GM18867 (cell line): ENCODE measurements around the gene CYP2A7.
"Not testable (repeated sequence)": the region's sequence is repeated elsewhere in the genome, so short reads cannot be mapped to it uniquely, and the experiment has no call there.

Experiments
- ATAC-seq: cut with Tn5 transposase; IDR thresholded peaks from one replicate; pipeline ENCODE4 v1.9.1; 2021; ENCODE audit warnings: mild to moderate bottlenecking, moderate library complexity; ENCODE audit not compliant: unreplicated experiment

The CYP2A7 gene

DNA sequence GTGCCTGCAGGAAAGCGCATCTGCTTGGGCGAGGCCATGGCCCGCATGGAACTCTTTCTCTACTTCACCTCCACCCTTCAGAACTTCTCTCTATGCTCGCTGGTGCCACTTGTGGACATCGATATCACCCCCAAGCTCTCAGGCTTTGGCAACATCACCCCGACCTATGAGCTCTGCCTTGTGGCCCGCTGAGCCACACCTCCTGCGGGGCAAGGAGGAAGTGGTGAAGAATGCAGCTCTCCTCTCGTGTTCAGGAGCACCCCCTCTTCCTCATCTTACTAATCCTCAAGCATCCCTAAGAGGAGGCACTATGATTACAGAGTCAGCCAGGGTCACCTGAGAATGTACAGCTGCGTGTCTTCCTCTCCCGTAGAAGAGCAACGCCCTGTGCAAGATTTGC is 17.9 kb upstream of the CYP2A7 start:
- ATAC-seq = not testable (repeated sequence)

DNA sequence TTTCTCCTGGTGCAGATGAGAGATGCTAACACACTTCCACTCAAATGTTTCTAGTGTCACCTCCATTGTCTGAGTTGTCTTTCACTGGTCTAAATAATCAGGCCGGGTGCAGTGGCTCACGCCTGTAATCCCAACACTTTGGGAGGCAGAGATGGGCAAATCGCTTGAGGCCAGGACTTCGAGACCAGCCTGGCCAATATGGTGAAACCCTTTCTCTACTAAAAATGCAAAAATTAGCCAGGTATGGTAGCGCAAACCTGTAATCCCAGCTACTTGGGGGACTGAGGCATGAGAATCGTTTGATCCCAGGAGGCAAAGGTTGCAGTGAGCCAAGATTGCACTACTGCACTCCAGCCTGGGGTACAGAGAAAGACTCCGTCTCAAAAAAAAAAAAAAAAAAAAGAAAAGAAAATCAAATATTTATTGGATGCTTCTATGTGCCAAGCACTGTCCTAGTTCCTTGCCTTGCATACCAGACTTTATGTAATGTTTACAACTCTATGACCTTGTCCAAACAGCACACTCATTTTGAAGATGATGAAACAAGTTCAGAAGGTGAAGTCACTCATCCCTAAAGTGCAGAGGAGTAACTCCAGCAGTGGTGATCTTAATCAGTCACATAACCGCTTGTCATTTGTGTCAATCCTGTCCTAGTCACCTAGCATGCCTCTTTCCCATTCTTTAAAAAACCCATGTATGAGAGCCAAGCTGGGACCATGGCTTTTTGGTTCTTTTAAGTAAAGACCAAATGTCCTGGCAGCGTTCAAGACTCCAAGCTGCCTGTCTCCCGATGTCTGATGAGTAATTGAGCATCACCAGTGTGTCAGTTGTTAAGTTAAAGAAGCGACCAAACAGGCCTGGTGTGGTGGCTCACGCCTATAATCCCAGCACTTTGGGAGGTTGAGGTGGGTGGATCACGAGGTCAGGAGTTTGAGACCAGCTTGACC is 15.1 kb upstream of the CYP2A7 start:
- not testable (repeated sequence) for ATAC-seq

DNA sequence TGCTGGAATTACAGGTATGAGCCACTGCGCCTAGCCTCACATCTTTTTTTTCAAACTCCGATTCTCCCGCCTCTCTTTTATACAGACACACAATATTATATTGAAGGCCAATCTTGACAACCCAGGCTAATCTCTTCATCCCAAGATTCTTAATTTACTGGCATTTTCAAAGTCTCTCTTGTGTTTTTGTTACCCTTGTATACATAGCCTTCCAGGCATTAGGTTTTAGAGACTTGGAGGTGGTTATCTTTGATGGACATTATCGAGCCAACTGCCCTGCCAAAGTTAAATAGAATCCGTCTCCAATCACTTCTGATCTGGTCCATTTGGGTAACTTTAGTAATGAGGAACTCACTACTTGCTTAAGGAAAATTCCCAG is 14.4 kb upstream of the CYP2A7 start:
- ATAC-seq = no peak

DNA sequence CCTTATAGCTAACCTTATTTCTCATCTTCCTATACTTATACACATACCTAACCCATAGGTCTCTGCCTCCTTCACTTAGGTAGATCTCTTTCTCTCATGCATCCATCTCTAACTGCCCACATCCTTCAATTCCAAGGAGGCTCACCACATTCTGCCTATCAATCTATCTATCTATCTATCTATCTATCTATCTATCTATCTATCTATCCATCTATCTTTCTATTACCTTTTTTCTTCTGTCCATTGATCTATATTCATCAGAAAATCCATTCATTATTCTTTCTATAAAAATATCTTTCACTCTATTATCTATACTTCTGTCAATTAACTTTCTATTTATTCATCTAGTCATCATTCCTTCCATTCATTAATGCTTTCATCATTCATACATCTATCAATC is 11.1 kb upstream of the CYP2A7 start:
- no peak for ATAC-seq

DNA sequence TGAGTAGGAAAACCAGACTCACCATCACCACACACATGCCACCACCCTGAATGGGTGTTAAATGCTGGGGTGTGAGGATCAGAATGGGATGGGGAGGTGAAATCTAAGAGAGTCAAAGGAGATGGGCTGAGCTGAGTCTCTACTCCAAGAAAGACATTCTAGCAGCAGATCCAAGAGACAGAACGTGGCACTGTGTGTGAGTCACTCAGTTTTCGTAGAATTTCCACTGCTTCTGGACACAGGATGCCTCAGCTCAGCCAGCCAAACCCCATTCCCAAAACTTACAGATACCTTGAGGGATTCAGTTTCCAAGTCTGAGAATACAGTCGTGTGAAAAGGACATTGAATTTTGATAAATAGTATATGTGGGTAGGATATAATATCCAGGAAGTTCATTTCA is 7.3 kb upstream of the CYP2A7 start:
- no peak for ATAC-seq

DNA sequence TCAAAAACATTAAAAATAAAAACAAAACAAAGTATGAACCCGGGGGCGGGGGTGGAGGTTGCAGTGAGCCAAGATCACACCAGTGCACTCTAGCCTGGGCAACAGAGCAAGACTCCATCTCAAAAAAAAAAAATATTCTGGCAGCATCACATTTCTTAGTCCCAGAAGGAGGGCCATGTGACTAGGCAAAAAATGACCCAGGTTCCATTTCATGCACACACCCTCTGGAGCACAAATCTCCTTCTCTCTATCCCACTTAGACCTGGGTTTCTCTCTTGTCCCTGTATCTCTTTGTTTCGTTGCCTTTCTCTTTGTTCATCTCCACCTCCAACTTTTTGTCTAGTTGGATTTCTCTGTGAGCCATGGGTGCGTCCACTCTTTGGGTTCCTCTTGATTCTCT is 6.2 kb upstream of the CYP2A7 start:
- no peak for ATAC-seq

DNA sequence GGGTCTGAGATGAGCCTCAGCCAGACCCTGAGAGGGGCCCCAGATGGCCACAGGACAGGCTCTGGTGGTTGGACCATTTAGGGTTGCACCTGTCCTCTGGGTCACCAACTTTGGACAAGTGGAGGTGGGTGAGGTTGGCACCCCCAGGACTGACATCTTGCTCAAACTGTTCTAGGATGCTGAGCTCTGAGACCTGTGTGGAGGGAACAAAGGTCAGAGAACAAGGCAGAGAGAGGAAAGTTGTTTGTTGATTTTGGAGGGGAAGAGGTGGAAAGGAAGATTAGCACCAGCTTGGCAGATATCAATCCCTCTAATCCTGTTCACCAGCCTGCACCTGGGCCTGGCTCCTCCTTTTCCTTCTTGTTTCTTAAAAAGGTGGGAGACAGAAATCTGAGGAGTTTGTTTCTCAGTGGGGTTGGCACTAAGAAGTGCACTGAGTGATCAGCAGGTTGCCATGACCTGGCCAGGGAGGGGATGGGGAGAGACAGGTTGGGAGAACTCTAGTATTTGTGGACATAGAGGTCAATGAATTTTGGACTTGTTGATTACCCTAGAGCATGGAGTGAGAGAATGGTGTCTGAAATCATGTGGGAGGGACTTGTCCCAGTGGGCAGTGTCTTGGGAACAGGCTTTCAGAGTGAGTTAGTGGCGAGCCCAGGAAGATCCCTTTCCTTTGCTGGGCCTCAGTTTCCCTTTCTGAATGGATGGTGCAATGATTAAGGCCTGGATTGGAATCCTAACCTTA is 2.3 kb upstream of the CYP2A7 start:
- not testable (repeated sequence) for ATAC-seq

DNA sequence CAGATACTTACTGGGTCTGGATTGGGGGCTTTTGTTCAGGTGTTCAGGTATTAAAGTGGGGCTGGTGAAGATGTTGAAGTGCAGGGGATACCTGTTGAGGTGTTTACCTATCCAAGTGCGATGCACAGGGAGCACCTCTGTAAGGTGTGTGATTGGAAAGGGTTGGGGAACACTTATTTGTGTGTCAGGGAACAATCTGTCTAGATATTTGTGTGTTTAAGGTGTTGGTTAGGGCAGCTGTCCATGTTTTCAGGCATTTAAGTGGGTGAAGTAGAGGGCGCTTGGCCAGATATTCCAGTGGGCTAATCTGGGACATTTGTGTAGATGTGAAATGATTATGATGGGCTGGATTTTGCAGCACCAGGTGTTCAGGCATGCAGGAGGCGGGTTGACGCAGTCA is 2.7 kb downstream of the CYP2A7 start:
- not testable (repeated sequence) for ATAC-seq

DNA sequence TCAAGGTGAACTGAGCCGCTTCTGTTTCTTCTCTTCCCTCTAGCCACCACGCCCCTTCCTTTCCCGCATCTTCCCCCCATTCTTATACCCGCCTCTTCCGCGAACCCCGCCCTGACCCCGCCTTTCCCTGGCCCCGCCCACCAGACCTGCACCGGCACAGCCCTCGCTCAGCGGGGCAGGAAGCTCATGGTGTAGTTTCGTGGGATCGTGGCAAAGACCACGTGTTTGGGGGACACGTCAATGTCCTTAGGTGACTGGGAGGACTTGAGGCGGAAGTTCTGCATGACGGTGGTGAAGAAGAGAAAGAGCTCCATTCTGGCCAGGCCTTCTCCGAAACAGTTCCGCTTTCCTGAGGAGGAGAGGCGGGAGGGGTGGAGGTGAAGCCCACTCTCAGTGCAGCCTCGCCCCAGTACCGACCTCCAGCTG is 6.5 kb downstream of the CYP2A7 start:
- not testable (repeated sequence) for ATAC-seq

DNA sequence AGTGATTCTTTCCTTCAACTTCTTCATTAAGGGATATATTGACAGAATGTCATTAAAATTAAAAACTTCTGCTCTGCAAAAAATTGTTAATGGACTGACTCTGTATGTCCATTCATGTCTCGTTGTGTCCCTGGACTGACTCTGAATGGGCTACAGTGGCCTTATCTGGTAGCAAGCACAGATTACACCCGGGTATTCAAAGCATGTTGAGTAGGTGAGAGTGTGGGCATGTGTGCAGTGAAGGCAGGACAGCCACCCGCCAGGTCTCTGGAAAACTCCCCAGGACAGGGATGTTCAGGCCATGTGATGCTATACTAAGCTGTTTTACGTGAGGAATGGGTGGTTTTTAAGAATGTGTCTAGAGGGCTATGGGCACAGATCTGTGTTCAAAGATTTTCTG is 7.2 kb downstream of the CYP2A7 start:
- ATAC-seq = not testable (repeated sequence)

DNA sequence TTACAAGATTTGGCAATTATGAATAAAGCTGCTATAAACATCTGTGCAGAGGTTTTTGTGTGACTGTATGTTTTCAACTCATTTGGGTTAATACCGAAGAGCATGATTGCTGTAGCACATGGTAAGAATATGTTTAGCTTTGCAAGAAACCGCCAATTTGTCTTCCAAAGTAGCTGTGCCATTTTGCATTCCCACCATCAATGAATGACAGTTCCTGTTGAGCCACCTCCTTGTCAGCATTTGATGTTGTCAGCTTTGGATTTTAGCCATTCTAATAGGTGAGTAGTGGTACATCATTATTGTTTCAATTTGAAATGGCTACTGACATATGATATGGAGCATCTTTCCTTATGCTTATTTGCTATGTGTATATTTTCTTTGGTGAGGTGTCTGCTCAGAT is 8.2 kb downstream of the CYP2A7 start:
- not testable (repeated sequence) for ATAC-seq

DNA sequence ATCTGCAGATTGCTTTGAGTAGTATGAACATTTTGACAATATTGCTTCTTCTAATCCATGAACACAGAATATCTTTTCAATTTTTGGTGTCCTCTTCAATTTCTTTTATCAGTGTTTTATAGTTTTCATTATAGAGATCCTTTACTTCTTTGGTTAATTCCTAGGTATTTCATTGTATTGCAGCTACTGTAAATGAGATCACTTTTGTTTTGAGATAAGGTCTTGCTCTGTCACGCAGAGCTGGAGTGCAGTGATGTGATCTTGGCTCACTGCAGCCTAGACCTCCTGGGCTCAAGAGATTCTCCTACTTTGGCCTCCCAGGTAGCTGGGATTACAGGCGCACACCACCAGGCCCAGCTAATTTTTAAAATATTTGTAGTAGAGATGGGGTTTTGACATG is 9.8 kb downstream of the CYP2A7 start:
- ATAC-seq = no peak

DNA sequence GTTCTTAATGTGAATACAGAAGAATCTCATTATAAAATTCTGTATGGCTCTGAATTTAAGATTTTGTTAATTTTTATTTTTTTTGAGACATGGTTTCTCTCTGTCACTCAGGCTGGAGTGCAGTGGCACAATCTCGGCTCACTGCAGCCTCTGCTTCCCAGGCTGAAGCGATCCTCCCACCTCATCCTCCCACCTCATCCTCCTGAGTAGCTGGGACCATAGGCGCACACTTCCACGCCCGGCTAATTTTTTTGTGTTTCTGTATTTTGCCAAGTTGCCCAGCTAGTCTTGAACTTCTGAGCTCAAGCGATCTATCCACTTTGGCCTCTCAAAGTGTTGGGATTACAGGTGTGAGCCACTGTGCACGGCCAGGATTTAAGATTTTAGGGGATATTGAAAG is 14.3 kb downstream of the CYP2A7 start:
- ATAC-seq = no peak

DNA sequence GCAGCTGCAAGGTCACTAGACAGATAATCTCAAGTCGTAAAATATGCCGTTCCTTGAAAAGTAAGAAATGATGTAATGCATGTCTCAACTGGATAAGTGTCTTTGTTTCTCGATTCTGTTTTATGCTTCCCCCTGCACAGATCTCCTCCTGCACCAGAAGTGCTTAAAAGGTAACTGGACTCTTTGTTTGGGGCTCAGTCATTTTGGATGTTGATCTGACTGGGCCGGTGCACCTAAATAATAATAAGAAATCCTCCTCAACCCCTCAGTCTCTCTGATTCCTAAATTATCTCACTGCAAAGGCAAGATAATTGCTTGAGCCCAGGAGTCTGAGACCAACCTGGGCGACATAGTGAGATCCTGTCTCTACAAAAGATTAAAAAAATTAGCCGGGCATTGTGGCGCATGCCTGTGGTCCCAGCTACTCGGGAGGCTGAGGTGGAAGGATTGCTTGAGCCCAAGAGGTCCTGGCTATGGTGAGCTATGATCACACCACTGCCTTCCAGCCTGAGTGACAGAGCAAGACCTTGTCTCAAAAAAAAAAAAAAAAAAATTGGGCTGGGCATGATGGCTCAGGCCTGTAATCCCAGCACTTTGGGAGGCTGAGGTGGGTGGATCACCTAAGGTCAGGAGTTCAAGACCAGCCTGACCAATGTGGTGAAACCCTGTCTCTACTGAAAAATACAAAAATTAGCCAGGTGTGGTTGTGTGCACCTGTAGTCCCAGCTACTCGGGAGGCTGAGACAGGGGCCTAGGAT is 17.1 kb downstream of the CYP2A7 start:
- ATAC-seq = not testable (repeated sequence)

DNA sequence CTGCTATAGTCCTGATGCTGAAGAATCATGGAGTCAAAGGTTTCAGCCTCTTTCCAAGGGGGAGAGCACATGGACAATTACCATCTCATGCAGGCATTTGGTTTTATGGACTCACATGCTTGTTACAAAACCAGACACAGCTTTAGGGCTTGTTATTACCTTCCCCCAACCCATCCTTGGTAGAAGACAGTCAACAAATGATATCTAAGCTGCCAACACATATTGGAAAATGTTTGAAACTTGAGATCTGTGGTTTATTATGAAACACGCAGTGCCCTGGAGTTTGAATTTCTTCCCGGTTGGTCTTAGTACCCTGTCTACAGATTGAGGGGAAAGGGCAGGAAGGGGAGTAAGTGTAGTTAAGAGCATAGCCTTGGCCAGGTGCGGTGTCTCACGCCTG is 19.2 kb downstream of the CYP2A7 start:
- ATAC-seq = no peak

DNA sequence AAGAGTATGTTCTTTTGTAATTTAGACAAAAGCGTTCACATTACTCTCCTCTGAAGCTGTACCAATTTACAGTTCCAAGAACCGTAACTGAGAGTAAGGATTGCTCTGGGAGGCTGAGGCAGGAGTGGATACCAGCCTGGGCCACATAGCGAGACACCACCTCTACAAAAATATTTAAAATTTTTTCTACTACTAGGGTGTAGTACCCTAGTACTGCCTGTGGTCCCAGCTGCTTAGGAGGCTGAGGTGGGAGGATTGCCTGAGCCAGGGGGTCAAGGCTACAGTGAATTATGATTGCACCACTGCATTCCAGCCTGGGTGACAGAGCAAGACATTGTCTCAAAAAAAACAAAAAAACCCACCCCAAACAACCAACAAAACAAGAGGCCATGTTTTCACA is 19.7 kb downstream of the CYP2A7 start:
- no peak for ATAC-seq

DNA sequence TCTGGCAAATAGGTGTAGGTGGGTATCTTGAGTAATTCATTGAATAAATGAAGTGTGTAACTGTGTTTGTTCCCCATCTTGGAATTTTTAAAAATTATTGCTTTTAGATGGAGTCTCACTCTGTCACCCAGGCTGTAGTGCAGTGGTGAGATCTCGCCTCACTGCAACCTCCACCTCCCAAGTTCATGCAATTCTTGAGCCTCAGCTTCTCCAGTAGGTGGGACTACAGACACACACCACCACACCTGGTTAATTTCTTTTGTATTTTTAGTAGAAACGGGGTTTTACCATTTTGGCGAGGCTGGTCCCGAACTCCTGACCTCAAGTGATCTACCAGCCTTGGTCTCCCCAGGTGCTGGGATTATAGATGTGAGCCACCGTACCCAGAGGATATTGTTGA is 23.9 kb downstream of the CYP2A7 start:
- ATAC-seq = no peak

DNA sequence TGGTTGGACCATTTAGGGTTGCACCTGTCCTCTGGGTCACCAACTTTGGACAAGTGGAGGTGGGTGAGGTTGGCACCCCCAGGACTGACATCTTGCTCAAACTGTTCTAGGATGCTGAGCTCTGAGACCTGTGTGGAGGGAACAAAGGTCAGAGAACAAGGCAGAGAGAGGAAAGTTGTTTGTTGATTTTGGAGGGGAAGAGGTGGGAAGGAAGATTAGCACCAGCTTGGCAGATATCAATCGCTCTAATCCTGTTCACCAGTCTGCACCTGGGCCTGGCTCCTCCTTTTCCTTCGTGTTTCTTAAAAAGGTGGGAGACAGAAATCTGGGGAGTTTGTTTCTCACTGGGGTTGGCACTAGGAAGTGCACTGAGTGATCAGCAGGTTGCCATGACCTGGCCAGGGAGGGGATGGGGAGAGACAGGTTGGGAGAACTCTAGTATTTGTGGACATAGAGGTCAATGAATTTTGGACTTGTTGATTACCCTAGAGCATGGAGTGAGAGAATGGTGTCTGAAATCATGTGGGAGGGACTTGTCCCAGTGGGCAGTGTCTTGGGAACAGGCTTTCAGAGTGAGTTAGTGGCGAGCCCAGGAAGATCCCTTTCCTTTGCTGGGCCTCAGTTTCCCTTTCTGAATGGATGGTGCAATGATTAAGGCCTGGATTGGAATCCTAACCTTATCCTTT is 29.4 kb downstream of the CYP2A7 start:
- not testable (repeated sequence) for ATAC-seq

DNA sequence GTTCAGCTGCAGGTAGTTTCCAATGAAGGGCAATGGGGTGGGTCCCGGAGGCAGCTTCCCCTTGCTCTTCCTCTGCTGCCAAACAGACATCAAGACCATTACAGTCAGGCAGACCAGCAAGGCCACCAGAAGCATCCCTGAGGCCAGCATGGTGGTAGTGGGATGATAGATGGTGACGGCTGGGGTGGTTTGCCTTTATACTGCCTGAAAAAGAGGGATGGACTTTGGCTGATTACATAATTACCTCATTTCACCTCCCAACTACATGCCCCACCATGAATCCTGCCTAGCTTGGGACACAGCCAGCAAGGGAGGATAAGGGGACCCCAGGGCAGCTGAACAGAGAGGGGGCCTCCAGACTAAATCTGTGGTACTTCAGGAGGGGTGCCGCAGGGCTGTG is 31.8 kb downstream of the CYP2A7 start, which contains the start of gene CYP2A6:
CYP2A6 (minus strand) TSS at position 171 of the 400 bp plus-strand sequence; CDS start at position 150, 21 bp downstream.
- not testable (repeated sequence) for ATAC-seq

DNA sequence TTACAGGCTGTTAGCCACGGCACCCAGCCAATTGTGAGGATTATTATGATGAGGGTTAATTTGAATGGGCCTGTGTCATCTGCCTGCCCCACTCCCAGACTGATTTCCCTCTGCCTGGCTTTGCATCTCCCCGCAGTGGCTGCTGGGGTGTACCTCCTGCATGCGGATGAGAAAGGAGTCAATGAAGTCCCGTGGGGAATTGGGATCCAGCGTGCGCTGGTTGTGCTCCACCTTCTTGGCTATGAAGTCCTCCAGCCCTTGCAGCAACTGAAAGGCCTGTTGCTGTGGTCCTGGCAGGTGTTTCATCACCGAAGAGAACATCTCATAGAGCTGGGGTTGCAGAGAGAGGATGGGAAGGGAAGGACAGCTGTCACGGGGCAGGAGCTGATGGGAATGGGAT is 35.3 kb downstream of the CYP2A7 start:
- not testable (repeated sequence) for ATAC-seq

DNA sequence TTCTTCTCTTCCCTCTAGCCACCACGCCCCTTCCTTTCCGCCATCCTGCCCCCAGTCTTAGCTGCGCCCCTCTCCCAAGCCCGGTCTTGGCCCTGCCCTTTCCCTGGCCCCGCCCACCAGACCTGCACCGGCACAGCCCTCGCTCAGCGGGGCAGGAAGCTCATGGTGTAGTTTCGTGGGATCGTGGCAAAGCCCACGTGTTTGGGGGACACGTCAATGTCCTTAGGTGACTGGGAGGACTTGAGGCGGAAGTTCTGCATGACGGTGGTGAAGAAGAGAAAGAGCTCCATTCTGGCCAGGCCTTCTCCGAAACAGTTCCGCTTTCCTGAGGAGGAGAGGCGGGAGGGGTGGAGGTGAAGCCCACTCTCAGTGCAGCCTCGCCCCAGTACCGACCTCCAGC is 38.4 kb downstream of the CYP2A7 start:
- not testable (repeated sequence) for ATAC-seq
